NCI-H2227 treated with DMSO at 0.1 percent for 48 hours (cell line): ENCODE results near the gene ZNF578.
"Not testable (repeated sequence)": the region's sequence is repeated elsewhere in the genome, so short reads cannot be mapped to it uniquely, and the experiment has no call there.

ENCODE experiments used
- DNase-seq: peaks from one replicate; lab custom pipeline; 2025; lab: John Stamatoyannopoulos, UW

The ZNF578 gene

GRCh38 chr19:52453324-52454094 is at the start of gene ZNF578:
TSS of gene ZNF578 (plus strand) at chr19:52453553. CDS start at chr19:52501846, 48,293 bp downstream.
- peak; percentile 79 for DNase-seq

- DNase-seq = no peak
These were observed 43.1 kb upstream of the ZNF578 start for GRCh38 chr19:52410276-52410675.

- DNase-seq = no peak
These were observed 37.6 kb upstream of the ZNF578 start for GRCh38 chr19:52415711-52416110.

GRCh38 chr19:52428937-52429336 is 24.4 kb upstream of the ZNF578 start, which contains the start of gene ZNF534:
TSS of gene ZNF534 (plus strand) at chr19:52429148. CDS start at chr19:52431475, 2,327 bp downstream.
- no peak for DNase-seq

- DNase-seq = no peak
These were observed 11.2 kb upstream of the ZNF578 start for GRCh38 chr19:52442179-52442578.

- DNase-seq = no peak
These were observed 8.8 kb upstream of the ZNF578 start for GRCh38 chr19:52444506-52444905.

GRCh38 chr19:52451241-52451640 is 2.1 kb upstream of the ZNF578 start:
- DNase-seq = no peak

- no peak for DNase-seq
These were observed 11.6 kb downstream of the ZNF578 start for GRCh38 chr19:52464798-52465470.

- DNase-seq = no peak
These were observed 20.4 kb downstream of the ZNF578 start for GRCh38 chr19:52473655-52474350.

GRCh38 chr19:52474351-52475127 is 21.2 kb downstream of the ZNF578 start:
- no peak for DNase-seq

- not testable (repeated sequence) for DNase-seq
These were observed 30.9 kb downstream of the ZNF578 start for GRCh38 chr19:52484111-52484743.

- not testable (repeated sequence) for DNase-seq
These were observed 31.7 kb downstream of the ZNF578 start for GRCh38 chr19:52485064-52485463.

- not testable (repeated sequence) for DNase-seq
These were observed 32.3 kb downstream of the ZNF578 start for GRCh38 chr19:52485561-52486240.

- no peak for DNase-seq
These were observed 39.0 kb downstream of the ZNF578 start for GRCh38 chr19:52492201-52492993.

GRCh38 chr19:52492994-52493470 is 39.7 kb downstream of the ZNF578 start:
- no peak for DNase-seq

- no peak for DNase-seq
These were observed 41.2 kb downstream of the ZNF578 start for GRCh38 chr19:52494518-52494917.

- DNase-seq = no peak
These were observed 45.2 kb downstream of the ZNF578 start for GRCh38 chr19:52498571-52498970.

- not testable (repeated sequence) for DNase-seq
These were observed 47.1 kb downstream of the ZNF578 start for GRCh38 chr19:52500474-52500873.

- not testable (repeated sequence) for DNase-seq
These were observed 47.6 kb downstream of the ZNF578 start for GRCh38 chr19:52500991-52501390.

- no peak for DNase-seq
These were observed 53.9 kb downstream of the ZNF578 start for GRCh38 chr19:52507266-52507665.
